ENCODE data around the gene ARFGEF2.

GRCh38 chr20:48971956-48972355 lies 50.4 kb downstream of the ARFGEF2 start:
- TF ChIP-seq SIN3A (IDR thresholded peaks at IDR 0.05; ENCODE audit: low read depth) (no peak), EZH2 (IDR thresholded peaks at IDR 0.05) (no peak), ZNF274 (IDR thresholded peaks at IDR 0.05; ENCODE audit: low read depth, low read length) (no peak), CTCF (IDR thresholded peaks at IDR 0.05 in 2 of 3, conservative IDR thresholded peaks at IDR 0.05 in 1 of 3; ENCODE audit: borderline replicate concordance in 1 of 3, insufficient read depth in 1 of 3, low read depth in 2 of 3, low read length in 2 of 3) (no peak), JUND (IDR thresholded peaks at IDR 0.05) (no peak), FOSL1 (IDR thresholded peaks at IDR 0.05; ENCODE audit: low read depth) (no peak), POLR2A (IDR thresholded peaks at IDR 0.05; ENCODE audit: borderline replicate concordance, extremely low read depth, insufficient read depth, insufficient read length) (no peak), REST (IDR thresholded peaks at IDR 0.05; ENCODE audit: low read depth) (no peak), ATF3 (IDR thresholded peaks at IDR 0.05) (no peak)
